GM12878 (cell line): Measurements from ENCODE around the gene TOLLIP. TPM values are rescaled to one million over a fixed set of nuclear protein-coding genes. Genes with fewer than 3 reads are reported as not detected.

Source experiments
- ATAC-seq: fragments of 200-7000 bp; cut with Tn5 transposase; 3 replicates; pipeline ENCODE4 v1.9.1; 2020; ENCODE audit warnings: mild to moderate bottlenecking, moderate library complexity
- BruUV-seq: library from RNA; stranded (reverse); fragments of 400-500 nt; replicated peaks from 2 replicates; lab custom pipeline; 2021; lab: Mats Ljungman, UMichigan
- CTCF ChIA-PET: fragments of 300-600 bp; sonication (Branson Sonifier 250); formaldehyde crosslinking; extraction: SDS; loops from one replicate; lab custom pipeline; 2021; ENCODE audit warnings: inconsistent platforms; lab: Yijun Ruan, JAX
- POLR2A ChIA-PET: fragments of 350-600 bp; formaldehyde crosslinking; extraction: SDS; loops from one replicate; lab custom pipeline; 2021; ENCODE audit warnings: inconsistent platforms; lab: Charles Lee
- RAD21 ChIA-PET: fragments of 300-600 bp; sonication (Branson Sonifier 250); formaldehyde crosslinking; loops from one replicate; lab custom pipeline; 2023; ENCODE audit warnings: antibody characterized with exemption; ENCODE audit not compliant: unreplicated experiment; lab: Charles Lee
- SMC1A ChIA-PET: fragments of 300-600 bp; sonication (Branson Sonifier 250); formaldehyde crosslinking; loops from one replicate; lab custom pipeline; 2023; ENCODE audit not compliant: unreplicated experiment, uncharacterized antibody; lab: Charles Lee
- DNase-seq: peaks from one replicate; pipeline ENCODE4 v3.0.0-alpha.2; 2011; ENCODE audit warnings: low read depth, low spot score
- FAIRE-seq: peaks from 3 replicates; lab custom pipeline; 2011; peaks lifted over from hg19 to GRCh38; lab: Jason Lieb, UNC
- H2AFZ ChIP-seq: 2 replicates; pipeline ENCODE4 v1.6.0; 2011; ENCODE audit warnings: low read depth, low read length, control low read depth; ENCODE audit not compliant: control insufficient read depth
- H3K27ac ChIP-seq: 2 replicates; pipeline ENCODE4 v1.5.1; 2011; ENCODE audit warnings: control low read depth; ENCODE audit not compliant: control insufficient read depth, insufficient read depth
- H3K27me3 ChIP-seq, 2 experiments: replicated peaks in 1 of 2; 2 replicates each; pipeline versions ENCODE4 v1.6.0 to v1.6.1; 2011; ENCODE audit warnings: low read length in 1 of 2; ENCODE audit not compliant: control insufficient read depth in 2 of 2, insufficient read depth in 2 of 2
- H3K36me3 ChIP-seq, 2 experiments: 2 replicates each; pipeline ENCODE4 v1.5.1; 2011; ENCODE audit warnings: low read length in 1 of 2; ENCODE audit not compliant: control insufficient read depth in 2 of 2, insufficient read depth in 2 of 2
- H3K4me1 ChIP-seq: 2 replicates; pipeline ENCODE4 v1.6.1; 2011; ENCODE audit warnings: mild to moderate bottlenecking, low read length, moderate library complexity, mixed read lengths; ENCODE audit not compliant: control insufficient read depth, insufficient read depth
- H3K4me2 ChIP-seq: 2 replicates; pipeline ENCODE4 v1.6.0; 2011; ENCODE audit warnings: control low read depth; ENCODE audit not compliant: control insufficient read depth, insufficient read depth
- H3K4me3 ChIP-seq: fragments of 200-600 bp; sonication (generic); 2 replicates; pipeline ENCODE4 v1.5.1; 2016
- H3K79me2 ChIP-seq: 2 replicates; pipeline ENCODE4 v1.6.0; 2011; ENCODE audit warnings: low read length; ENCODE audit not compliant: control insufficient read depth, insufficient read depth
- H3K9ac ChIP-seq: 2 replicates; pipeline ENCODE4 v1.8.0; 2011; ENCODE audit warnings: low read length, control low read depth, mixed read lengths; ENCODE audit not compliant: control insufficient read depth, insufficient read depth
- H3K9me3 ChIP-seq: replicated peaks from 3 replicates; pipeline ENCODE4 v1.5.1; 2011; ENCODE audit warnings: mild to moderate bottlenecking, low read length; ENCODE audit not compliant: control insufficient read depth, insufficient read depth
- H4K20me1 ChIP-seq: 2 replicates; pipeline ENCODE4 v1.6.0; 2011; ENCODE audit not compliant: control insufficient read depth, insufficient read depth
- EP300 ChIP-seq, 2 experiments: fragments of 150-350 bp in 1 of 2; IDR thresholded peaks; 2 replicates each; pipeline ENCODE4 v1.6.1; 2011 to 2012; ENCODE audit warnings: low read depth in 2 of 2, low read length in 2 of 2, borderline replicate concordance in 1 of 2, improper control_type of control experiment in 1 of 2, inconsistent platforms in 1 of 2; ENCODE audit not compliant: control insufficient read depth in 1 of 2
- ESRRA ChIP-seq: IDR thresholded peaks from 2 replicates; pipeline ENCODE4 v1.6.1; 2012; ENCODE audit warnings: mild to moderate bottlenecking, low read length, improper control_type of control experiment
- GATAD2B ChIP-seq: fragments of 450-650 bp; conservative IDR thresholded peaks from 2 replicates; pipeline ENCODE4 v1.6.1; 2017; ENCODE audit warnings: low read depth, mild to moderate bottlenecking, moderate library complexity
- SMAD5 ChIP-seq: IDR thresholded peaks from 2 replicates; pipeline ENCODE4 v1.6.1; 2016; ENCODE audit warnings: antibody characterized with exemption, low read depth
- TBL1XR1 ChIP-seq: IDR thresholded peaks from 2 replicates; pipeline ENCODE4 v1.6.1; 2012; ENCODE audit warnings: low read depth, low read length, improper control_type of control experiment
- ZNF217 ChIP-seq: fragments of 450-650 bp; IDR thresholded peaks from 2 replicates; pipeline ENCODE4 v1.6.1; 2017; ENCODE audit warnings: antibody characterized with exemption, mild to moderate bottlenecking
- ZNF24 ChIP-seq: fragments of 450-650 bp; IDR thresholded peaks from 2 replicates; pipeline ENCODE4 v1.6.1; 2017; ENCODE audit warnings: antibody characterized with exemption, mild to moderate bottlenecking
- WGBS: methylation state at CpG from one replicate; pipeline ENCODE4 v1.1.6; 2016; ENCODE audit warnings: low lambda C conversion rate; ENCODE audit not compliant: insufficient replicate concordance, insufficient coverage; ENCODE audit errors: missing lambda C conversion rate; 5-methylcytosine and 5-hydroxymethylcytosine counted together
- in situ Hi-C: fragments of 300-500 bp; cut with MboI; formaldehyde crosslinking; loops from 9 replicates; pipeline ENCODE4 v1.14.3; 2018; ENCODE audit warnings: mixed read lengths
- intact Hi-C: fragments of 100-400 bp; cut with micrococcal nuclease; formaldehyde crosslinking; loops from one replicate; pipeline ENCODE4 v1.14.2; 2022; ENCODE audit not compliant: unreplicated experiment
- polyA plus RNA-seq, 11 experiments: library from polyadenylated mRNA; depleted of rRNA in 4 of 11; unstranded in 6 of 11; stranded (reverse) in 5 of 11; fragments of >200 nt; fragmentation: Nextera tagmentation in 4 of 11; fragmentation: Illumina TruSeq in 1 of 11; extraction: Ambion mirVana in 4 of 11; extraction: Trizol in 1 of 11; gene quantifications; 1 replicate in 1 of 11; 2 replicates in 10 of 11; pipeline versions ENCODE4 v1.2.1 to v1.2.3, GENCODE V29; 2011 to 2016; ENCODE audit warnings: inconsistent platforms in 2 of 11, missing spikeins in 2 of 11, low read depth in 1 of 11
- total RNA-seq, 4 experiments: library from RNA; depleted of rRNA in 3 of 4; stranded (reverse); fragments of >200 nt in 3 of 4; fragmentation: Illumina TruSeq in 1 of 4; extraction: Trizol in 1 of 4; gene quantifications; 2 replicates each; pipeline versions ENCODE4 v1.2.1 to v1.2.3, GENCODE V29; 2013 to 2021

TOLLIP gene
- total and polyA plus RNA-seq, 10 of the 15 experiments (the other 5 are each of a cell fraction or from before 2014, with no cell fraction given) = 0.47 to 39.5 (median 21.6) TPM

- in situ Hi-C loops (no loop called here), intact Hi-C loops (no loop called here)
- WGBS = 53% methylated on average over 9 of the region's 16 CpGs
- no peaks in the 10 kb centered on the region for H3K9me3 ChIP-seq
- no peak overlapping the region for H3K27ac ChIP-seq
- no peaks in the 10 kb centered on the region for H4K20me1 ChIP-seq
- RAD21 ChIA-PET = no interaction called here
- H3K4me1 ChIP-seq = no peaks in the 10 kb centered on the region
- H3K27me3 ChIP-seq = no peaks in the 10 kb centered on the region
- H3K79me2 ChIP-seq = no peaks in the 10 kb centered on the region
- H3K4me2 ChIP-seq = no peak overlapping the region
- CTCF ChIA-PET = no interaction called here
- TF ChIP-seq ZNF24 (no peak), TBL1XR1 (no peak), ZNF217 (no peak), ESRRA (no peak)
- no TSS peak for BruUV-seq
- ATAC-seq (no peak), DNase-seq (no peak), FAIRE-seq (no peak)
- SMC1A ChIA-PET = no interaction called here
- no peak overlapping the region for H2AFZ ChIP-seq
- no peak overlapping the region for H3K4me3 ChIP-seq
- no peak overlapping the region for H3K9ac ChIP-seq
- POLR2A ChIA-PET = no interaction called here
- no peaks in the 10 kb centered on the region for H3K36me3 ChIP-seq
Observed at GRCh38 chr11:1358286-1358685, 48.9 kb upstream of the TOLLIP start.

GRCh38 chr11:1356478-1356960 is 47.1 kb upstream of the TOLLIP start:
- no peak for ATAC-seq
- Histone ChIP-seq H3K4me1 (no peaks in the 10 kb centered on the region), H2AFZ (no peak overlapping the region), H4K20me1 (no peaks in the 10 kb centered on the region), H3K27ac (no peak overlapping the region), H3K4me3 (no peak overlapping the region), H3K79me2 (no peaks in the 10 kb centered on the region), H3K9ac (no peak overlapping the region), H3K9me3 (no peaks in the 10 kb centered on the region), H3K4me2 (no peak overlapping the region), H3K36me3 (no peaks in the 10 kb centered on the region), H3K27me3 (no peaks in the 10 kb centered on the region)
- BruUV-seq = no TSS peak
- intact Hi-C loops = no loop called here
- no peak for DNase-seq
- SMC1A ChIA-PET = no interaction called here
- RAD21 ChIA-PET = no interaction called here
- no peak for TF ChIP-seq ESRRA
- TF ChIP-seq EP300 (IDR thresholded peaks at IDR 0.05; ENCODE audit: borderline replicate concordance in 1 of 2, control insufficient read depth in 1 of 2, low read depth in 2 of 2, low read length in 2 of 2) = no peak
- TF ChIP-seq GATAD2B = no peak
- TF ChIP-seq SMAD5 = no peak
- WGBS = 35% methylated on average over 13 of the region's 13 CpGs
- FAIRE-seq = no peak
- POLR2A ChIA-PET = no interaction called here
- CTCF ChIA-PET = no interaction called here
- in situ Hi-C loops = no loop called here
